Mammary epithelial cell (primary cell): ENCODE measurements around the gene PRKAB1.

Source experiments
- CTCF ChIP-seq, 2 donors: IDR thresholded peaks in 1 of 2; conservative IDR thresholded peaks in 1 of 2; 2 replicates each; pipeline ENCODE4 v1.5.1; 2011 to 2012; ENCODE audit warnings: inconsistent platforms in 2 of 2, low read length in 2 of 2, mild to moderate bottlenecking in 2 of 2, control low read depth in 1 of 2, low read depth in 1 of 2; ENCODE audit not compliant: insufficient read depth in 1 of 2; ENCODE audit errors: extremely low read depth in 1 of 2
- EZH2 ChIP-seq: IDR thresholded peaks from 2 replicates; pipeline ENCODE4 v1.6.1; 2012; ENCODE audit warnings: low read length, inconsistent platforms, borderline replicate concordance

- TF ChIP-seq EZH2: no peak
- no peak for TF ChIP-seq CTCF (conservative IDR thresholded peaks at IDR 0.05 in 1 of 2, IDR thresholded peaks at IDR 0.05 in 1 of 2; ENCODE audit: extremely low read depth in 1 of 2, insufficient read depth in 1 of 2, low read depth in 1 of 2, low read length in 2 of 2)
Measured at GRCh38 chr12:119672194-119672593, 4.3 kb downstream of the PRKAB1 start.
